Stimulated activated naive CD8-positive, alpha-beta T cell treated with anti-CD3 and anti-CD28 coated beads, Interleukin-15, amount 100 ng/mL, for 72 hours (primary cell): ENCODE data around the gene AOAH.

Source experiments
- ATAC-seq: fragments of 150-1000 bp; cut with Tn5 transposase; 2 replicates; pipeline ENCODE4 v1.10.0; 2021; ENCODE audit warnings: mild to moderate bottlenecking, moderate library complexity
- DNase-seq, 2 donors: peaks; one replicate each; pipeline ENCODE4 v3.0.0; 2021 to 2022
- H3K27ac Mint-ChIP-seq, 2 donors: one replicate each; pipeline ENCODE4 v1.8.0; 2022; ENCODE audit warnings: mild to moderate bottlenecking in 2 of 2, mixed read lengths in 2 of 2, moderate library complexity in 2 of 2
- H3K27me3 Mint-ChIP-seq: one replicate; pipeline ENCODE4 v1.8.0; 2022; ENCODE audit warnings: mixed read lengths
- H3K4me1 Mint-ChIP-seq: one replicate; pipeline ENCODE4 v1.8.0; 2022; ENCODE audit warnings: mild to moderate bottlenecking, mixed read lengths
- H3K4me3 Mint-ChIP-seq, 2 donors: one replicate each; pipeline ENCODE4 v1.8.0; 2022; ENCODE audit warnings: mild to moderate bottlenecking in 2 of 2, mixed read lengths in 2 of 2, moderate library complexity in 1 of 2
- H3K9me3 Mint-ChIP-seq, 2 donors: one replicate each; pipeline ENCODE4 v1.8.0; 2022; ENCODE audit warnings: mixed read lengths in 2 of 2

Gene AOAH

DNA sequence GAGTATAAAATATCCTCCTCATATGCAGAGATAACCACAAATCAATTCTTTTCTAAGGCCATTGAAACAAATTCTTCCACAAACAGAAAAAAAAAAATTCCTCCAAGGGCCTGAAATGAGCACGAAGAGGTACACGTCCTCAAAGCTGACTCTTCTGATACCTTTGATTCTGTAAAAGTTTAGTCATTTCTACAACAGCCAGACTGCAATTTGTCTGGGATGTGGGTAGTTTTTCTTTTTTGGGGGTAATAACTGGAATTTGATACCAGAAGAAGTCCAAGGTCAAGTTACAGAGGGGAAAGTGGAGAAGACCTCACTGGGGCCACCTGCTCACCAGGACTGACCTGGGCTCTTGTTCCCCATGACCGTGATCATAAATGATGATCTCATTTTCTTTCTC is 121.8 kb downstream of the AOAH start:
- peak overlapping the region in 1 of 2 donors; percentile 63 for H3K27ac Mint-ChIP-seq

DNA sequence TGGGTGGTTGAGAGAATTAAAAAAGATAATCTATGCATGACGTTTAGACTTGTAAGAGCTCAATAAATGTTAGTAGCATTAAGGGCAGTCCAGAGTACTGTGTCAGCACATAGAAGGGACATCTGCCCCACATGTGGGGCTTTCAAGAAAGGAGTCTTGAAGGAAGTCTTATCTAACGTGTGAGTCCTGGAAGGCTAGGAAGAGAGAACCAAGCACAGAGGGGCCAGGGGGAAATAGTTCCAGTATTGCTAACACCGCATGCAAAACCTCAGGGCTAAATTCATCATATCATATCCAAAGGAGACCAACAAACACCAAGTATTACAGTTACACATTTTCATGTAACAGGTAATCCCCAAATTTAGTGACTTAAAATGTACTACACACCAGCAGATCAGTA is 122.7 kb downstream of the AOAH start:
- Mint-ChIP-seq H3K4me3 (peak overlapping the region; percentile 29 to 62), H3K27ac (peak overlapping the region in 1 of 2 donors; percentile 69), H3K9me3 (no peaks in the 10 kb centered on the region), H3K27me3 (no peaks in the 10 kb centered on the region), H3K4me1 (peaks cover 78% of the 10 kb centered on the region)
- ATAC-seq, result peak; percentile 11
- DNase-seq, result no peak

More for the DNA sequence above, 121.8 kb downstream of the AOAH start:
- Mint-ChIP-seq H3K27me3 (no peaks in the 10 kb centered on the region), H3K9me3 (no peaks in the 10 kb centered on the region), H3K4me1 (peaks cover 77% of the 10 kb centered on the region), H3K4me3 (peak overlapping the region in 1 of 2 donors; percentile 29)
- DNase-seq, result no peak
- ATAC-seq, result peak; percentile 19

DNA sequence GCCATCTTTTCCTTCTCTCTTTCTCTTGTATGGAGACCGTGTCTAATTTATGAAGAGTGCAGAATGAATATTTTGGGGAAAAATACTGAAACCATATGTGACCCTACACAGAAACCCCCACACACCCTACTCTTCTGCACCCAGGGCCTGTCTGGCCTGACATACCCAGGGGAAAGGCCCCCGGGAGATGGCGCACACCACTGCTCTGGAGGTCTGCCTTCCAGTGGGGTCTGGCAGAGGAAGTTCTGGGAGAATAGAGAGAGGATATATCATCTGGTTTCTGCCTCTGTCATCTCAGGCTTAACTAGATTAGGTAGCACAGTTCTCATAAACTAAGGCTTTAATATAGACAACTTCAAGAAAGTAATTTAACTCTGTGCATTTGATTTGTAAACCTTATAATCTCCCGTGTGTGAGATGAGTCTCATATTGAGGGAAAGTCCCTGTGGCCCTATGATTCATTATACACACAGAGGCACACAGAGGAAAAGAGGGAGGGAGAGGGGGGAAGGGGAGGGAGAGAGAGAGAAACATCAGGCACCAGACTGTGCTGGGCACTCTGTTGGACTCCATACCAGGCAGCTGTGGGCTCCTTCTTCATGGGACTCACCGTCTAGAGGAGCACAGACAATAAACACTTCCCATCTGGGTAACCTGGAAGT is 123.3 kb downstream of the AOAH start:
- H3K9me3 Mint-ChIP-seq, result no peaks in the 10 kb centered on the region
- H3K4me3 Mint-ChIP-seq, result peak overlapping the region; percentile 29 to 62
- ATAC-seq, result peak; percentile 87
- peak in 1 of 2 donors; percentile 29 for DNase-seq
- H3K27ac Mint-ChIP-seq, result peak overlapping the region; percentile 47 to 60
- no peaks in the 10 kb centered on the region for H3K27me3 Mint-ChIP-seq
- H3K4me1 Mint-ChIP-seq, result peaks cover 72% of the 10 kb centered on the region

DNA sequence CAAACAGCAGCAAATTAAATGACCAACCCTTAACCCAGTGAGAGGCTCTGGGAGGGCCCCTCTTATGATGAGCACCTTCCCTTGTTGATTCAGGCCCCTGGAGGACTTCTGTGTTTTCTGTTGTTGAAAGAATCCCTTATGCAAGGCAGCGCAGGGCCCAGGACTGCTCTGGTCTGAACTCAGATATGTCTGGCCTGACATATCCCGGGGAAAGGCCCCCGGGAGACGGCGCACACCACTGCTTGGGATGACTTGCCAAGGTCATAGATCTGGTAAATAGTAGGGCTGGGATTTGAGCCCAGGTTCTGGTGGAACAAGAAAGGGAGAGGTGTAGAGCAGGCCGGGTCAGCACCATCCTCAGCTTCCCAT is 124.0 kb downstream of the AOAH start:
- Mint-ChIP-seq H3K27ac (no peak overlapping the region), H3K4me3 (no peak overlapping the region), H3K9me3 (no peaks in the 10 kb centered on the region), H3K27me3 (no peaks in the 10 kb centered on the region), H3K4me1 (peaks cover 65% of the 10 kb centered on the region)
- DNase-seq (no peak), ATAC-seq (no peak)

DNA sequence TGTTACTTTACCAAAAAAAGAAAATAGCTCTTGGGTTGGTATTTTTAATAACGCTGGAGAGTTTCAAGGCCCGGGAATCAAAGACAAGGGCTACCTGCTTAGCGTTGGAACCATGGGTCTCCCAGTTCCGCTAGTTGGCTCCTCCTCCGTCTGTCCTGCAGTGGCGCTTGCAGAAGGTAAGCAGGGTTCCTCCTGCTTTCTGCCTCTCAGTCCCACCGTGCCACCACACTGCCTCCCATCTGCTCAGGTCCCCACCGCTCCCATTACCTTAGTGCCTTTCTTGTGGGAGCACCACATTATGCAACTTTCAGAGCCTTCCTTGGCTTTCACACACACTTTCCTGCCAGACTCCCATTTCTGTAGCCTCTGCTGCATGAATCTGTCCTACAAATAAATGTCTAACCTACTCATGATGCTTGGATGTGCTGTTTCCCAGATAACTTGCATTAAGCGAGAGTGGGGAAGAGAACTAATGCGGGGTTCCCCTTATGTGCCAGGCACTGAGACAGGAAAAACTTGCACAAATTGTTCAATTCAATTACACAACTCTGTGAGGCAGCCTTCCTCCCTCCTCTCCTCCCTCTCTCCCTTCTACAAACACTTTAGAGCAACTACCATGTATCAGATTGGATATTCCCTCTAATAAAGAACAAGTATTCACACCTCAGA is 124.5 kb downstream of the AOAH start:
- H3K9me3 Mint-ChIP-seq, result no peaks in the 10 kb centered on the region
- H3K27ac Mint-ChIP-seq, result no peak overlapping the region
- H3K4me1 Mint-ChIP-seq, result peaks cover 60% of the 10 kb centered on the region
- no peak for DNase-seq
- ATAC-seq, result no peak
- H3K4me3 Mint-ChIP-seq, result no peak overlapping the region
- H3K27me3 Mint-ChIP-seq, result no peaks in the 10 kb centered on the region

DNA sequence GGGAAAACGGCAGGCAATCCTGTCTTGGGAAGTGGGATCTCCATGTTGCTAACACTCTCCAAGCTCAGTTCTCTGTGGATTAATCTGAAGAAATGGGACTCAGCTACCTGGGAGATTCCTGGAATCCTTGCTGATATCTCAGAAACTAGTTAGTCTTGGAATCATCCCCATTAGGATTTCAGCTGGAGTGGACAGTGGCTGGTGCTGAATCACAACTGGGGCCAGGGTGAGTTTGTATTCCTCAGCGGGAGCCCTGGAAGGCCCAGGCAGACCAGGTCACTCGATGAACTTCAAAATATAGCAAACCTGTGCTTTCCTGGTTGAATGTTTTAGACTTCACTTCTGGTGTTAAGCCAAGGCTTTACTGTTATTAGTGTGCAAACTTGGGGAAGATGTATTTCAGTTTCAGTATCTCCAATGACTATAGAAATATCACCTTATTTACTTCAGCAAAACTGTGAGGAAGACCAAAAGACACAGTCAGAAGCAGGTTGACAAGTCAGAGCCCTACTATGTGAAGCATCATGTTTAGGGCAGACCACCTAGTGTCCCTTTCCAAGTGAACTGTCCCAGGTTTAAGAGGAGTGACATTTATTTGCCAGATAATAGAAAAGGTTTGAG is 126.1 kb downstream of the AOAH start:
- Mint-ChIP-seq H3K4me3 (no peak overlapping the region), H3K27me3 (no peaks in the 10 kb centered on the region), H3K9me3 (no peaks in the 10 kb centered on the region), H3K27ac (no peak overlapping the region), H3K4me1 (peaks cover 56% of the 10 kb centered on the region)
- no peak for DNase-seq
- ATAC-seq, result no peak

DNA sequence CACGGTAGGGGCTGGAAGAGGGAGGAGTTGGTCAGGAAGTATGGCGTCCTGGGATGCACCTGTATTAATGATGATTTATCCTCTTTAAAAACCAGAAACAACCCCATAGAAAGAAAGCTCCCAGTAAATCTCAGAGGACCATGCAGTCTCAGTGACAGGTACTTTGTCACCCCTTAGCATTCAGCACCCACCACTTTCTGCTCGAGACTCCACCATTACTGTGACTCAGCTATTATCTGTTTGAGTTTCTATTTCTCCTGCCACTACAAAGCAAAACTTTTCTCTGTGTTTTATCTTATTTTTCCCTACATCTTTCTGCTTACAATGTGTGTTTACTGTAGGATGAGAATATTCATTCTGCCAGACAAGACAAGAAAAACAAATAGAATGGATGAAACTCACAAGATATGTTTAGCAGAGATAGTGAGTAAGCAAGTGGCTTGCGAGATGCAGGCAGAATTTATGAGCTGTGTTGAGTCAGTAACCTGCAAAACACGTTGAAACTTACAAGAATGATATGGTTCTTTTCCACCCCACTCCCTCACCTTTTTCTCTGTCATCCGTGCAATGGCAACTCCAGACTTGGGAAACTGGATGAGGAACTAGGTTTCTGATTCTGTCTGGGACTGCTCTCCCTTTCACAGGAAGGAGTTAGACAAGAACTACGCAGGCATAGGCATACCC is 127.1 kb downstream of the AOAH start:
- H3K4me3 Mint-ChIP-seq, result no peak overlapping the region
- no peaks in the 10 kb centered on the region for H3K9me3 Mint-ChIP-seq
- ATAC-seq (no peak), DNase-seq (no peak)
- H3K27me3 Mint-ChIP-seq, result no peaks in the 10 kb centered on the region
- peak overlapping the region in 1 of 2 donors; percentile 67 for H3K27ac Mint-ChIP-seq
- H3K4me1 Mint-ChIP-seq, result peaks cover 46% of the 10 kb centered on the region

DNA sequence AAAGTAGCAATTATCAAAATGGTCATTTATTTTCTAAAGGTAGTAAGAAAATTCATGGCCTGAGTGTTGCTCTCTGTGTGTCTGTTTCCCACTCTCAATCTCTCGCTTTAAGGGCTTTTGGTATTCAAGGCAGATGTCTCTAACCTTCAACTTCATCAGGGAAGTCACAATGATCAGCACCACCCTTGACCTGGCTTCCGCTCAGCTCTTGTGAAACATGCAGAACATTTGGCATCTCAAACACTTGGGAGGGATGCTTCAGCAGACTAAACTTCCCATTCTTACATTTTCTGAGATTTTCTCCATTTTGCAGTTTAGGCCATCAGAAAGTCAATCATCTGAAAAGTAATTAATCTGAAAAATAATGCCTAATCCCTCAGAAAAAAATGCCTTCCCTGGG is 129.8 kb downstream of the AOAH start:
- H3K4me1 Mint-ChIP-seq, result peaks cover 19% of the 10 kb centered on the region
- H3K27ac Mint-ChIP-seq, result no peak overlapping the region
- no peaks in the 10 kb centered on the region for H3K27me3 Mint-ChIP-seq
- H3K9me3 Mint-ChIP-seq, result no peaks in the 10 kb centered on the region
- no peak for DNase-seq
- no peak overlapping the region for H3K4me3 Mint-ChIP-seq
- ATAC-seq, result no peak

DNA sequence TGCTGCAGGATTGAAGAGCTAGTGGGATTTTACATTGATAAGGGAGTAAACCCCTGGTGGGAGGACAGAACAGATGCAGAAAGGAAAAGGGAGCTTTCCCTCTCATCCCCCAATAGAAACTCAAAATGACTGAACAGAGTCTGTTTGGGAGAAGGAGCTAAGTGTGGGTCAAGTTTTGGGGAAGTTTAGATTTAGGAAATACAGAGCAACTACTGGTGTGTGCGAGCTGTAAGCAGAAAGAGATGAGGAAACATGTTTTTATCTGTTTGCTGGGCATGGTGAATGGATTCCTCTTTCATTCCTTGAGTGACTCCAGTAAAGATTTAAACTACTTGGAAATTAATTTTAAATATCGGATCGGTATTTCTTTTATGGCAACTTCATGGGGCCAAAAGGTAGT is 132.7 kb downstream of the AOAH start:
- Mint-ChIP-seq H3K4me1 (no peaks in the 10 kb centered on the region), H3K4me3 (no peak overlapping the region)
- no peak for ATAC-seq

DNA sequence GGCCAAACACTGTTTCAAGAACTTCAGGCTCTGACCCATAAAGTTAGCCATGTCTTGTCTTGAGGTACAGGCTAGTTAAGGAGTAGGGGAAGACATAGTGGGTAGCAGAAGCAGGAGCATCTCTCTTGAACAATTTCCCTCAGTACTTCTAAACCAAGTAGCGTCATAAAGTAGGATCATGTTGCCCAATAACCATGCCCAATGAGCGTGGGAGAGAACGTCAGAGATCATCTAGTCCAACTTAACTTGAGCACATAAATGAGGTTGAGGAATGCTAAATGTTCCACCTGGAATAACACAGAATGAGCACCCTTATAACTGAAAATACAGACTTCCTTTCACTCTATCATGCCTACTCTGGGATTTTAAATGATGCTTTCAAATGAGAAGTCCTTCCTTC is 134.9 kb downstream of the AOAH start:
- no peaks in the 10 kb centered on the region for H3K4me1 Mint-ChIP-seq
- ATAC-seq (no peak), DNase-seq (no peak)
- H3K27me3 Mint-ChIP-seq, result no peaks in the 10 kb centered on the region
- no peak overlapping the region for H3K27ac Mint-ChIP-seq
- H3K9me3 Mint-ChIP-seq, result no peaks in the 10 kb centered on the region
- H3K4me3 Mint-ChIP-seq, result no peak overlapping the region

More for the DNA sequence above, 132.7 kb downstream of the AOAH start:
- Mint-ChIP-seq H3K9me3 (no peaks in the 10 kb centered on the region), H3K27ac (no peak overlapping the region), H3K27me3 (no peaks in the 10 kb centered on the region)
- no peak for DNase-seq

DNA sequence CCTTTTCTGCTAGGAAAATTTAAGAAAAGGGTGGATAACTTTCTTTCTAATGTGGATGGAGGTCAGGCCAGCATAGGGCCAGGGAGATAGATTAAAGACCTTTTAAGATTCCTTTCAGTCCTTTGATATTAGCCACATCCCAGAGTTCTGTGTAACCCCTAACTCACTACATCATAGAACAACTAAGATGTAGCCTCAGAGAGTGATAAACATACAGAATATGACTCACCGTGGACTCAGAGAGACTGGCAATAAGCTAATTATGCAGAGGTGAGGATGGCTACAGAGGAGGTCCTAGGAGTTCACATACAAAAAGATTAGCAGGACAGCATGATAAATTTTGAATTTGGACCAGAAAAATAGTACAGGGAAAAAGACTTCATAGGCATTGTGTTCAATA is 141.0 kb downstream of the AOAH start:
- Mint-ChIP-seq H3K9me3 (peaks cover 10 to 16% of the 10 kb centered on the region in 2 donors), H3K4me1 (peaks cover 11% of the 10 kb centered on the region), H3K4me3 (no peak overlapping the region), H3K27ac (peak overlapping the region in 1 of 2 donors; percentile 8), H3K27me3 (no peaks in the 10 kb centered on the region)
- DNase-seq (no peak), ATAC-seq (peak; percentile 94)

DNA sequence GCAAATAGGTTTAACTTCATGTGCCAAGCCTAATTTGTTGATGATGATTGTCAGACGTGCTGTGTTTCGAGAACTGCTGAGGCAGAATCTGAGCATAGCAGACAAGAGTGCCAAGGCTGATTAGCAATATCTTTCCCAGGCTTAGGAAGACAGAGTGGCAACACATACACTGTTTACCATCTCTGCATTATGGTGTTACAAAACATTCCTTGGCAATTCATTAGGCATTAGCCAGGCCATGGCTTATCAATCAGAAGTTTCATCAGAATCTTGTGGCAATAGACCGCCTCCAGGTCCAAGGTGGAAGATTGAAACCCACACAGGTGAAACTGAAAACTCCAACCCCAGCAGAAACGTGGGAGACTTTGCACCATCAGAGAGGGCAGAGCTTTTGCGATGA is 148.5 kb downstream of the AOAH start:
- H3K27me3 Mint-ChIP-seq, result no peaks in the 10 kb centered on the region
- H3K27ac Mint-ChIP-seq, result no peak overlapping the region
- DNase-seq (no peak), ATAC-seq (no peak)
- peaks cover 27% of the 10 kb centered on the region for H3K4me1 Mint-ChIP-seq
- H3K9me3 Mint-ChIP-seq, result peaks cover 10 to 18% of the 10 kb centered on the region in 2 donors
- H3K4me3 Mint-ChIP-seq, result no peak overlapping the region

DNA sequence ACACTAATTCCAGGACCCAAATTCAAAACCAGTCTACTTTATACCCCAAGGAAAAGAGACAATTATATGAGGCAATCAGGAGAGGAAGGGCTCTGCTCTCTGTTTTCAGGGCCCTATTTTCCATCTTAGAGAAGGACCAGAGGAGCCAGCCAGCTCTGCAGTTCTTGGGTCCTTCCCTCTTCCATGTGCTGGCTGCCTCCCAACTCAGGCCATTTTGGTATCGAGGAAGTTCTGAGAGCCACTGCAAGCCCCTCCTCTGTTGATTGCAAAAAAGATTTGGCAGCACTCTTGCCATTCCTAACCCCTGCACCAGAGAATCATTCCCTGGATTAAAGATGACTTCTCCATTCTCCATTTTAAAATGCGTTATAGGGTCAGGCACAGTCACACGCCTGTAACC is 151.2 kb downstream of the AOAH start:
- DNase-seq, result no peak
- Mint-ChIP-seq H3K9me3 (peaks cover 0 to 5% of the 10 kb centered on the region in 2 donors), H3K27ac (peak overlapping the region in 1 of 2 donors; percentile 67), H3K27me3 (no peaks in the 10 kb centered on the region), H3K4me3 (no peak overlapping the region), H3K4me1 (peaks cover 35% of the 10 kb centered on the region)
- no peak for ATAC-seq

DNA sequence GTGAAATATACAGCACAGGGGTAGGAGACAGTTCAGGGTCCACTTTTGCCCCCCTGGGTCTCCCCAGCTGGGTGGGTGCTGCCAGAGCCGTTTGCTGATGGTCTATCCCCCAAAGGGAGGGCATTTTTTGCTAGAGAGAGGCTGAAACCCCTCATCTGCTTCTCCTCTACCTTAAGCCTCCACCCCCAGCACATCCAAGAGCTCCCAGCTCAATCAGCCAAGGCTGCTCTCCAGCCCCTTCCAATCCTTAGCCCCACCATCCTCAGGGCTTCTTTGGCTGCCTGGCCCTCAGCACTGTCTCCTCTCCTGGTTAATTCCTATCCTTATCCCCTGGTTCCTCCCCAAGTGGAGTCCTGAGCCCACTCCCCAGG is 153.1 kb downstream of the AOAH start:
- ATAC-seq (peak; percentile 15), DNase-seq (no peak)
- Mint-ChIP-seq H3K4me3 (no peak overlapping the region), H3K4me1 (peaks cover 32% of the 10 kb centered on the region), H3K9me3 (no peaks in the 10 kb centered on the region), H3K27ac (peak overlapping the region in 1 of 2 donors; percentile 61), H3K27me3 (no peaks in the 10 kb centered on the region)

DNA sequence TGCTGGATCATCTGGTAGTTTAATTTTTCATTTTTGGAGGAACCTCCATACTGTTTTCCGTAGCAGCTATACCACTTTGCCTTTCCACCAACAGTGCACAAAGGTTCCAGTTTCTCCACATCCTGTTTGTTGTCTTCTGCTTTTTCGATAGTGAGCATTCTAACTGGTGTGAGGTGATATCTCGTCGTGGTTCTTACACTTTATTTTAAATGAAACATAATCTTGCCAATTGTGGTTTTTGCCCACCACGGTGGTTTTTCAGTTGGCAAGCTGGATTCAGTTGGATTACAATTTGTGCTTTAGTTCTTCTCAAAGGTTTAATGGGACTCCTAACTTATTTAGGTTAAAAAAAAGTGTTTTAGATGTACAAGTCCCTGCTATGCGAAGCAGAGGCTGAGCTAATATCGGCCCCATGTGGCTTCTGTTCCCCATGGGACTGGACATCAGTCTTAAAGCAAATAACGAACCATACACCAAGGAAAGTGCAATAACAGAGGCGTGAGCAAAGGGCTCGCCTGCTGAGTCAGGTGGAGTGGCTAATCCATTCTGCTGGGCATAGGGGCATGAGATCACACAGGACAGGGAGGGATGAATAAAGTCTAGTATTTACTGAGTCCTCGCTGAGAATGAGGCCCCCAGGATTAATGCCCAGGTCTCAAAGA is 153.6 kb downstream of the AOAH start:
- DNase-seq (no peak), ATAC-seq (peak; percentile 37)
- Mint-ChIP-seq H3K27ac (peak overlapping the region in 1 of 2 donors; percentile 43), H3K27me3 (no peaks in the 10 kb centered on the region), H3K4me3 (no peak overlapping the region), H3K9me3 (no peaks in the 10 kb centered on the region), H3K4me1 (peaks cover 29% of the 10 kb centered on the region)
